ENCODE results near the gene NHLRC4.

Gene NHLRC4

GRCh38 chr16:525520-526180 is 41.2 kb upstream of the NHLRC4 start:
- no peak for TF ChIP-seq JUND (IDR thresholded peaks at IDR 0.05; ENCODE audit: low read depth)
- in situ Hi-C loops (cut with HindIII; ENCODE audit: low pct_unique_long_range_greater_than_20kb, low sequenced_read_pairs), result no loop called here
- no peak for DNase-seq (ENCODE audit: low read depth in 1 of 2, low spot score in 1 of 2)

- peak in 1 of 2 experiments; percentile 52 for DNase-seq (ENCODE audit: low read depth in 1 of 2, low spot score in 1 of 2)
- in situ Hi-C loops (cut with HindIII; ENCODE audit: low pct_unique_long_range_greater_than_20kb, low sequenced_read_pairs), result no loop called here
- TF ChIP-seq JUND (IDR thresholded peaks at IDR 0.05; ENCODE audit: low read depth), result no peak
These were observed 40.4 kb upstream of the NHLRC4 start for GRCh38 chr16:526181-527014.

GRCh38 chr16:527015-527903 is 39.5 kb upstream of the NHLRC4 start, which contains the start of gene CAPN15:
TSS of gene CAPN15 (plus strand) at chr16:527712. CDS start at chr16:546839, 19,127 bp downstream.
- no peak for TF ChIP-seq JUND (IDR thresholded peaks at IDR 0.05; ENCODE audit: low read depth)
- in situ Hi-C loops (cut with HindIII; ENCODE audit: low pct_unique_long_range_greater_than_20kb, low sequenced_read_pairs), result no loop called here
- DNase-seq (ENCODE audit: low read depth in 1 of 2, low spot score in 1 of 2), result peak; percentile 78 to 92

GRCh38 chr16:528111-529011 is 38.4 kb upstream of the NHLRC4 start:
- DNase-seq (ENCODE audit: low read depth in 1 of 2, low spot score in 1 of 2), result no peak
- TF ChIP-seq JUND (IDR thresholded peaks at IDR 0.05; ENCODE audit: low read depth), result no peak
- in situ Hi-C loops (cut with HindIII; ENCODE audit: low pct_unique_long_range_greater_than_20kb, low sequenced_read_pairs), result no loop called here

GRCh38 chr16:529012-529575 is 37.7 kb upstream of the NHLRC4 start:
- TF ChIP-seq JUND (IDR thresholded peaks at IDR 0.05; ENCODE audit: low read depth), result no peak
- in situ Hi-C loops (cut with HindIII; ENCODE audit: low pct_unique_long_range_greater_than_20kb, low sequenced_read_pairs), result no loop called here
- DNase-seq (ENCODE audit: low read depth in 1 of 2, low spot score in 1 of 2), result no peak

- in situ Hi-C loops (cut with HindIII; ENCODE audit: low pct_unique_long_range_greater_than_20kb, low sequenced_read_pairs), result no loop called here
- DNase-seq (ENCODE audit: low read depth in 1 of 2, low spot score in 1 of 2), result no peak
- TF ChIP-seq JUND (IDR thresholded peaks at IDR 0.05; ENCODE audit: low read depth), result no peak
These were observed 36.5 kb upstream of the NHLRC4 start for GRCh38 chr16:530111-530817.

GRCh38 chr16:531494-532125 is 35.2 kb upstream of the NHLRC4 start:
- TF ChIP-seq JUND (IDR thresholded peaks at IDR 0.05; ENCODE audit: low read depth), result no peak
- no peak for DNase-seq (ENCODE audit: low read depth in 1 of 2, low spot score in 1 of 2)
- in situ Hi-C loops (cut with HindIII; ENCODE audit: low pct_unique_long_range_greater_than_20kb, low sequenced_read_pairs), result no loop called here

GRCh38 chr16:533391-534123 is 33.2 kb upstream of the NHLRC4 start:
- TF ChIP-seq JUND (IDR thresholded peaks at IDR 0.05; ENCODE audit: low read depth), result no peak
- no peak for DNase-seq (ENCODE audit: low read depth in 1 of 2, low spot score in 1 of 2)
- in situ Hi-C loops (cut with HindIII; ENCODE audit: low pct_unique_long_range_greater_than_20kb, low sequenced_read_pairs), result no loop called here

GRCh38 chr16:534135-534534 is 32.7 kb upstream of the NHLRC4 start:
- in situ Hi-C loops (cut with HindIII; ENCODE audit: low pct_unique_long_range_greater_than_20kb, low sequenced_read_pairs), result no loop called here
- no peak for DNase-seq (ENCODE audit: low read depth in 1 of 2, low spot score in 1 of 2)
- TF ChIP-seq JUND (IDR thresholded peaks at IDR 0.05; ENCODE audit: low read depth), result no peak

GRCh38 chr16:534856-535445 is 31.9 kb upstream of the NHLRC4 start:
- in situ Hi-C loops (cut with HindIII; ENCODE audit: low pct_unique_long_range_greater_than_20kb, low sequenced_read_pairs), result no loop called here
- no peak for TF ChIP-seq JUND (IDR thresholded peaks at IDR 0.05; ENCODE audit: low read depth)
- DNase-seq (ENCODE audit: low read depth in 1 of 2, low spot score in 1 of 2), result no peak
